Fibroblast of gingiva (primary cell): ENCODE measurements around the gene MPV17L2.

Source experiments
- DNase-seq: peaks from one replicate; pipeline ENCODE4 v3.0.0-alpha.2; 2011; ENCODE audit warnings: low read depth

MPV17L2 gene

DNA sequence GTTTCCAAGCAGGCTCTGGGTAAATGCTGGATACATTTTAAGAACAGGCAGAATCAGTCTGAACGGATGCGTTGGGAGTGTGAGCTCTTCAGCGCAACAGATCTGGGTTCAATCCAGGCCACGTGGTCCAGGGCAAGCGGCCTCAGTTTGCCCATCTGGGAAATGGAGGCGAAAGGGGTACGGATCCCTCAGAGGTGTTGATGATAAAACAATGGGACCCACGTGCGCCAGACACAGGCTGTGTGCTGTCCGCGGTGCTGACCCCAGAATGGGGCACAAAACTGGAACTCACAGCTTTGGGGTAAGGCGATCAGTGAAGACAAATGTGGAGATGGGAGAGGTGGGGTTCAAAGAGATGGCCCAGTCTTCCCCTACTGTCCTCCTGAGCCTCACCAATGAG, 46.3 kb downstream of the MPV17L2 start:
- DNase-seq: no peak

GRCh38 chr19:18245297-18245696, 52.3 kb downstream of the MPV17L2 start:
- DNase-seq: no peak
